Thyroid gland (tissue), 4 donors: ENCODE results near the gene NFATC2.

Source experiments
- CTCF ChIP-seq, 6 experiments: fragments of 200-600 bp in 3 of 6; fragments of 450-650 bp in 3 of 6; sonication (generic) in 3 of 6; IDR thresholded peaks; one replicate each; pipeline ENCODE4 v1.5.1; 2016 to 2019; ENCODE audit warnings: antibody characterized with exemption in 6 of 6, mild to moderate bottlenecking in 2 of 6, inconsistent platforms in 1 of 6, moderate library complexity in 1 of 6
- POLR2A ChIP-seq, 2 donors: fragments of 450-650 bp; IDR thresholded peaks; one replicate each; pipeline ENCODE4 v1.6.1; 2017; ENCODE audit warnings: antibody characterized with exemption in 2 of 2, mild to moderate bottlenecking in 2 of 2, moderate library complexity in 1 of 2

GRCh38 chr20:51398083-51398482, 144.4 kb downstream of the NFATC2 start:
- no peak for TF ChIP-seq CTCF (IDR thresholded peaks at IDR 0.05)
- TF ChIP-seq POLR2A (IDR thresholded peaks at IDR 0.05) = no peak
